ENCODE results near the gene KLHDC8B. TPM values are rescaled to one million over a fixed set of nuclear protein-coding genes. Genes with fewer than 3 reads are reported as not detected.

KLHDC8B gene
- polyA plus RNA-seq (ENCODE audit: insufficient read length in 12 of 12) = 100 to 1,000 TPM in 2 of 12 donors, 10 to 100 TPM in 9, not detected in 1; 44.8 to 128 (median 84.8) TPM
- long read RNA-seq, donor 1, partial matches to known transcripts = 0 of 5 reads
- long read RNA-seq, donor 1, other reads (novel, unspliced or antisense) = 0 of 5 reads
- long read RNA-seq, donor 2, transcript KLHDC8B-201 (6 exons, 1,959 nt) = major isoform, 27 of 39 reads
- long read RNA-seq, donor 2, partial matches to known transcripts = 12 of 39 reads
- long read RNA-seq, donor 2, other reads (novel, unspliced or antisense) = 0 of 39 reads
- long read RNA-seq, donor 3, transcript KLHDC8B-201 (6 exons, 1,959 nt) = major isoform, 7 of 18 reads
- long read RNA-seq, donor 3, partial matches to known transcripts = 11 of 18 reads
- long read RNA-seq, donor 3, other reads (novel, unspliced or antisense) = 0 of 18 reads
- long read RNA-seq, donor 4, transcript KLHDC8B-201 (6 exons, 1,959 nt) = major isoform, 8 of 19 reads
- long read RNA-seq, donor 4, partial matches to known transcripts = 11 of 19 reads
- long read RNA-seq, donor 4, other reads (novel, unspliced or antisense) = 0 of 19 reads
- long read RNA-seq, donor 5, transcript KLHDC8B-201 (6 exons, 1,959 nt) = major isoform, 15 of 25 reads
- long read RNA-seq, donor 5, partial matches to known transcripts = 8 of 25 reads
- long read RNA-seq, donor 5, other reads (novel, unspliced or antisense) = 0 of 25 reads
- long read RNA-seq, donor 6, transcript KLHDC8B-201 (6 exons, 1,959 nt) = major isoform, 12 of 30 reads
- long read RNA-seq, donor 6, partial matches to known transcripts = 18 of 30 reads
- long read RNA-seq, donor 6, other reads (novel, unspliced or antisense) = 0 of 30 reads
- long read RNA-seq, donor 7, transcript KLHDC8B-201 (6 exons, 1,959 nt) = major isoform, 7 of 12 reads
- long read RNA-seq, donor 7, partial matches to known transcripts = 5 of 12 reads
- long read RNA-seq, donor 7, other reads (novel, unspliced or antisense) = 0 of 12 reads
- long read RNA-seq, donor 8, transcript KLHDC8B-201 (6 exons, 1,959 nt) = major isoform, 11 of 50 reads
- long read RNA-seq, donor 8, partial matches to known transcripts = 32 of 50 reads
- long read RNA-seq, donor 8, other reads (novel, unspliced or antisense) = 6 of 50 reads
- long read RNA-seq, donor 9, transcript KLHDC8B-201 (6 exons, 1,959 nt) = major isoform, 8 of 8 reads
- long read RNA-seq, donor 9, partial matches to known transcripts = 0 of 8 reads
- long read RNA-seq, donor 9, other reads (novel, unspliced or antisense) = 0 of 8 reads
- long read RNA-seq, donor 10, transcript KLHDC8B-201 (6 exons, 1,959 nt) = major isoform, 9 of 9 reads
- long read RNA-seq, donor 10, partial matches to known transcripts = 0 of 9 reads
- long read RNA-seq, donor 10, other reads (novel, unspliced or antisense) = 0 of 9 reads
- long read RNA-seq, donor 11, transcript KLHDC8B-201 (6 exons, 1,959 nt) = major isoform, 22 of 29 reads
- long read RNA-seq, donor 11, partial matches to known transcripts = 7 of 29 reads
- long read RNA-seq, donor 11, other reads (novel, unspliced or antisense) = 0 of 29 reads

DNA sequence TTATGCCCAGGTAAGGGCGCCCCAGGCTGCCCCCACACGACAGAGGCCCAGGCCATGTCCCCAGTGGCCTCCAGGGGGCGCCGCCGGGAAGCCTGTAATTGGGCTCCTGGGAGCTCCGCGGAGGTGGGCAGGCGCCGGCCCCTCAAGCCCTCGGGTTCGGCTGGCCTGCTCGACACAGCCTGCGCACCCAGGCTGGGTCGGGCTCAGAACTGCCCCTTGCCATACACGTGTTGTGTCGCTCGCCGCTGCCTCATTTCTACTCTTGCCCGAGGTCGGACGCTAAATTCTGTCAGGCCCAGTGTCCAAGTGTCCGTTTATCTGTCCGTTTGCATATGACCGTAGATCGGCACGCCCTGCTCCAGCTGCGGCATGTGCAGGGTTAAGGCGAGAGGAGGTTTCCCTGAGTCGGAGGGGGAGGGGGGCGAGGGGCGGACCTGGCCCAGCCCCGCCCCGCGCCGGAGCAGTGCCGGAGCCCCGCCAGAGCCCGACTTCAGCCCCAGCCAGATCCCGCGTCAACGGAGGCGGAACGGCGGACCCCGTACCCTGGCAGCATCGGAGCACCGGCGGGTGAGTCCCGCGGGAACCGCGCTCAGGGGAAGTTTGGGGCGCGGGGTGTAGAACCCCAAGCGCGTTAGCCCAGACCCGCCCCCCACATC lies at the start of gene KLHDC8B:
KLHDC8B (plus strand) TSS at position 480 of the 656 bp plus-strand sequence. CDS start 1,172 bp downstream, outside the sequence.
- peak; percentile 89 for DNase-seq

DNA sequence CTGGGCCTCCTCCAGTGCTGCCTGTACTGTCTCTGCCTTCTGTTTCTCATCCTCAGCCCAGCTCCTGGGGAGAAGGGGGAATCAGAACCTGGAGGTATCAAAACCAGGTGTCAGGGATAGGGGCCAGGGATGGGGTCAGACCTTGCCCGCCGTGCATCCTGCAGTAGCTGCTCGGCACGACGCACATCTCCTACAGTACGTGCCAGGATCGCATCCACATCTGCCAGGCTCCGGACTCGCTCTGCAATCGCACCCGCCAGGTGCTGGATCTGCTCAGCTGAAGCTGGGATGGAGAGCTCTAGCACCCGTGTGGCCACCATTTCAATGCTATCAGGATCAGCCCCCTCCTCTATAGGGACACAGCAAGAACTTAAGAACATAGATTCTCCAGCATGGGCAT lies 49.4 kb upstream of the KLHDC8B start:
- no peak for DNase-seq

DNA sequence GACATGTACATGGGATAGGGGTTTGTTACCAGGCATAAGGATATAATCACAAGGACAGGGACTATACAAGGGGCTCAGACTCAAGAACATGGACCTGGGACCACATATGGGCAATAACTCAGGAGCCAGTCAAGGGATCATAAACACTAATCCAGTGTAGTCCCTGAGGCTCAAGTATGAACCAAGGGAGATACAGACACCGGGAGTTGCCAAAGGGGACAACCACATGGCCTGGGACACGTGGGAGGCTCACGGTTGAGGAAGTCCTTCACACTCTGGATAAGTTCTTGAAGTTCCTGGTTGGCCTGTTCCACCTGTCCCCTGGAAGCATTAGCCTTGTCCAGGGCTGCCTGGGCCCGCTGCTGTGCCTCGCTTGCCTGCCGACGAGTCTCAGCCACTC lies 48.9 kb upstream of the KLHDC8B start:
- no peak for DNase-seq

DNA sequence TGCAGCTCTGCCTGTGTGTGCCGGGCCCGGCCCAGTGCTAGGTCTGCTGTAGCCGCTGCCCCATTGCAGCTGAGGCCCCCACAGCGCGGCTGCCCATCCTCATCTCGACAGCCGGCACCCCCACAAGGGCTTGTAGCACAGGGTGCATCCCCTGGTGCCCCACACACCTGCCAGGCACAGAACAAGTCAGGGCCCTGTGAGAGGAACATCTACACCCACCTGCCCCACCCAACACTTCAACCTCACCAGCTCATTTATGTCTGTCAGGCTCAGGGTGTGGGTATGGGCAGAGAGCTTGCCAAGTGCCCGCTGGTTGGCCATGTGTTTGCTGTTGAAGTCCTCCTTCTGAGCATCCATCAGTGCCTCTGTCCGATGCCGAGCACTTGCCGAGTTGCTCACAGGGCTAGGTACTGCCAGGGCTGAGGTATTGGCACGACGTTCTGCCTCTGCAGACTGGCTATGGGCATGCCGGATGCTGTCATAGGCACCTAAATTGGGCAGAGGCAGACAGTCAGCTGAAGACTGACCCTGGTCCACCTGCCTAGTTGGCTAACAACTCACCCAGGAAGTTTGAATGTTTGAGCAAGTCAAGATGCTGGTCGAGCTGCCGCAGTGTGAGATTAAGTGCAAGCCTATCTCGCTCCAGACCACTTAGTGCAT lies 48.4 kb upstream of the KLHDC8B start:
- no peak for DNase-seq

DNA sequence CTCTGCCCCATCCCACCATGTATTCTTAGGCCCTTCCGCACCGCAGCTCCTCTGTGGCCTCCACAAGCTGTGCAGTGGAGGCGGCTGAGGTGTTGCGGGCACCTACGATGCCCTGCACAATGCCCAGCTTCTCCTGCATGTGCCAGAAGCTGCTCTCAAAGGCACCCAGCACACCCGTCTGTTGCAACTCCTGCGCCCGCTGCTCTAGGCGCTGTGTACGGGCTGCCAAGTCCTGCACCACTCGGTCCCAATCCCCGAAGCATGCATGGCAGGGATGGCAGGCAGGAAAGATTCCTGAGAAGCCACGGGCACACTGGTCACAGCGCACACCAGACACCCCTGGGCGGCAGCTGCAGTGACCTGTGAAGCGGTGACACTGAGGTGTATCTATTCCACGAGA lies 47.7 kb upstream of the KLHDC8B start:
- no peak for DNase-seq

DNA sequence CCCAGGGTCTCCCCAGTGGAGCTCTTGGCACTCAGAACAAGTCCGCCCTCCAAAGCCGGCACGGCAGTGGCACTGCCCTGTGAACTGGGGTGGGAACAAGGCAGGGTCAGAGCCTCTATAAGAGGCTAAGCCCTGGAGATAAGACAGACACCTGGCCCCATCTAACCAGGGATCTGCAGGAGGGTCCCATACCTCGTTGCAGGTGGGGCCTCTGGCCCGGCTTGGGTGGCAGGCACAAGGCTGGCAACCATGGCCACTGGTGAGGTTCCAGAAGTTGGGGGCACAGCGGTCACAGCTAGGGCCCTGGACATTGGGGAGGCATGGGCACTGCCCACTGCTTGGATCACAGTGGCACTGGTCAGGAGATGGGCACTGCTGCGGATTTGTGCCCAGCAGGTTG lies 47.2 kb upstream of the KLHDC8B start:
- no peak for DNase-seq

DNA sequence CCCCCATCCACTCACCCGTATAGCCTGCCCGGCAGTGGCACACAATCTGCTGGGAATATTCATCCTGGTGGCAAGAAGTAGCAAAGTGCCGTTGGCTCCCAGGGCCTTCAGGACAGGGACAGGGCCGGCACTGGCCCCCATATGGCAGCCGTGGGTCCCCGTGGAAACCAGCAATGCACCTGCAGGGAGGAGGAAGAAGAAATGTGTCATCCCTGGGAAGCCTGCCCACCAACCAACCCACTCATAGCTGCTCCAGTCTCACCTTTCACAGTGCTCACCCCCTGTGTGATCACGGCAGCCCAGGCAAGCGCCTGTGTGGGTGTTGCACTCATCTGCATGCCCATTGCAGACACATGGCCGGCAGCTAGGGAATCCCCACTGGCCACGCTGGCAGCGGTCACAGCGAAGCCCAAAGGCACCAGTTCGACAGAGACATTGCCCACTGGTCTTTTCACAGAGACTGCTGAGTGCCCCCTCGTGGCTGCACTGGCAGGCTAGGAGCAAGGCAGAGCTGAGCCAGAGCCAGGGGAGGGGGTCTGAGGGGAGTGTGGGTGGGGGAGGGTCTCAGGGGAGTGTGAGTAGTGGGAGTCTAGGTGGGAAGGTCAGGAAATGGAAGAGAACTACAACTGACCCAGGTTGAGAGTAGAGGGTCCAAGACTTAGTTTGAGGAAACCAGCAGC lies 46.3 kb upstream of the KLHDC8B start:
- no peak for DNase-seq

DNA sequence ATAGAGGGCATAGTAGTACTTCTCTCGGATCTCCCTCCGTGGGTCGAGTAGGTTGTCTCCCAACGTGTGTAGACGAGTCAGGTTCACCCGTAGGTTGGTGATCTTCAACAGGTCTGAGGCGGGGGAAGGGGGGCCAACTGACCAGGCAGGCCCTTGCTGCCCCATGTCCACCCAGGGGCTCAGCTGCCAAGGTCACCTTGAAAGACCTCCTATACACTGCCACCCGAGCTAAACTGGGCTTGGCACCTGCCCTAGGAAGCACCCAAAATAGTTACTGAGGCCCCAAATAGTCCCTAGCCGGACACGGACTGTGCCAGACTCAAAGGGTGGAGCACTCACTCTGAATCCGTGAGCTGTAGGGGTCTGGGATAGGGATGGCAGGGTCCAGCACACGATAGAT lies 40.4 kb upstream of the KLHDC8B start:
- no peak for DNase-seq

DNA sequence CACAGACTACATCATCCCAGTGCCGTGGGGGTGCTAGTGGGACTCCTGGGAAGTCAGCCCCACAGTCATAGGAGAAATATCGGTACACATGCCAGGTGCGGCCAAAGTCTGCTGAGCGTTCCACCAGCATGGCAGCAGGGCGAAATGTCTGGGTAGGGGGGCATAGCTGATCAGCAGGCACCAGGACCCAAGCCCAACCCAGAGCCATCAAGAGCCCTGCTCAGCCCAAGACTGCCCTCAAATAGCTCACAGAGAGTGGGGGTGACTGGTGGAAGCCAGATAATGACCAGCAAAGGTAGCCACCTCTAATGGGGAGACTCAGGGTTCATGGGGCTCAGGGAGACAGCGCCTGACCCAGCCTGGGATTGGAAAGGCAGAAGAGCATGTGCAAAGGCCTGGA lies 39.8 kb upstream of the KLHDC8B start:
- no peak for DNase-seq

DNA sequence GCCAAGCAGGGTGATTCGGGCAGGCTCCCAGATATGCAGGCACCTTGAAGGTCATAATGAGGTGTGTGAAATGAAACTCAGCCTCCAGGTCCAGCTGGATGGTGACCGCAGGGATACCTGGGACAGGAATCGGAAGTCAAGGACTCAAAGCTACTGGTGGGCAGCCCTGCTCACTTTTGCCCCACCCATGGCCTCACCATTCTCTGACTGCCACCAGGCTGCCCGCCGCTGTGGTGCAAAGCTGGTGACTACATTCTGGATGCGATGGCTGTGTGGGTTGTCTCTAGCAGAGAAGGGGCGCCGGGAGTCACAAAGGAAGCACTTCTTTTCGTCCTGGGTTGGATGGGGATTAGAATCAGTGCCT lies 39.3 kb upstream of the KLHDC8B start:
- no peak for DNase-seq

DNA sequence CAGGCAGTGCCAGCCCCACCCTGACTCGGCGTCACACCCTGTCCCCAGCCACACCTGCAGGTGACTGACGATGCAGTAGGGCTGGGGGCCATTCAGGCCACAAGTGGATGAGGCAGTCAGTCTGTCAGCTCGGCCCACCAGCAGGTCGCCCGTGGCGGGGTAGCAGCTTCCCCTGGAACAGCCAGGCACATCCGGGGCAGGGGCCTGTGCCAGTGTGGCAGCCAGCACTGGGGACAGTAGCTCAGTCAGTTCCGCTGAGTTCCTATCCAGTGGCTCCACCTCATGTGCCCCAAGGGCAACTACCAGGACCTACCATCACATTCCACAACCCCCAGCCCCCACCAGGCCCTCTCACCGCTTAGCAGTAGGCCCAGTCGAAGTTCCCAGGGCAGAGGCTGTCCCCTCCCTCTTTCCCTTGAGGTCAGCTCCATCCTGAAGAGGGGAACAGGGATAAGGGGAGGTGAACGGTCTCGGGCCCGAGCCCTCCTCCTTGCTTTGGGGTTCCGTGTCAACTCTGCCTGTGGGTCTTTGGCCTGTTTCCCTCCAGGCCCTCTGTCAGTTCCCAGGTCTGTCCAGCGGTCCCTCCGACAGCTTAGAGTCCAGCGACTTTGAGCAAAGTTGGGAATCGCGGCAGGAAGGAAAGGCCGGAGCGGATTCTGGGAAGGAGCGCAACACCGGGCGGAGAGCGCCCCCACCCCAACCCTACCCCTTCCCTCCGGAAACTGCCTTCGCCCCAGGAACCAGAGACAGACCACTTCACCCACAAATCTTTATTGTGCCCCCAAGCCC lies 38.8 kb upstream of the KLHDC8B start, which contains the start of gene LAMB2:
LAMB2 (minus strand) TSS at position 614 of the 789 bp plus-strand sequence; CDS start at position 431, 183 bp downstream.
- peak; percentile 87 for DNase-seq

DNA sequence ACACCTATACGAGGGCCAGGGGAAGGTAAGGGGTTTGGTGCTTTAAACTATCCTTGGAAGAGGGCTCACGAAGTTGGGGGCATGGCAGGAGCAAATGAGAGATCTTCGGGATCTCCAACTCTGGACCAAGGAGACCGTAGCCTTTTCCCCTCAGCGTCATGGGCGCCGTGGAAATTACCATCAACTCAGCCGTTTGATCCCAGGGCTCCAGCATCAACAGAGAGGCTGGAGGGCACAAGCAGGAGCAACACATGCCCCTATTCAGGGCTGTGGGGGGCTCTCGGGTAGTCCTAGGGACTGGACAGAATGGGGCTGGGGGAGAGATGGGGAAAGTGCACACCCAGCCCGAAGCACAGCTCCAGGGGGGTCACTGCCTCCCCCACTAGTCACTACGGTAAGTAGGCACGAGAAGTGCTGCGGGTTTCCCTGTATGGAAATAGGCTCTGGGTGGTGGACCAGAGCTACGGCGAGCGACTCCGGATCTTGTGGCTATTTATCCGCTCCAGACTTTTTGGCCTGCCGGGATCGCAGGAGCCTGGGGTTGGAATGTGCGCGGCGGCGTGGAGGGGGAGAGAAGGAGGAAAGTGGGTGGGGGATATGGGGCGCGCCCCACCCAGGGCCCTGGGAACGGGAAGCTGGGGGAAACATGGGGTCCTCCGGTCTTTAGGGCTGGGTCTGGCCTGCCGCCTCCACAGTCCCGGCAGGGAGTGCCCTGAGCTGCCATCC lies 38.0 kb upstream of the KLHDC8B start:
- peak; percentile 91 for DNase-seq

DNA sequence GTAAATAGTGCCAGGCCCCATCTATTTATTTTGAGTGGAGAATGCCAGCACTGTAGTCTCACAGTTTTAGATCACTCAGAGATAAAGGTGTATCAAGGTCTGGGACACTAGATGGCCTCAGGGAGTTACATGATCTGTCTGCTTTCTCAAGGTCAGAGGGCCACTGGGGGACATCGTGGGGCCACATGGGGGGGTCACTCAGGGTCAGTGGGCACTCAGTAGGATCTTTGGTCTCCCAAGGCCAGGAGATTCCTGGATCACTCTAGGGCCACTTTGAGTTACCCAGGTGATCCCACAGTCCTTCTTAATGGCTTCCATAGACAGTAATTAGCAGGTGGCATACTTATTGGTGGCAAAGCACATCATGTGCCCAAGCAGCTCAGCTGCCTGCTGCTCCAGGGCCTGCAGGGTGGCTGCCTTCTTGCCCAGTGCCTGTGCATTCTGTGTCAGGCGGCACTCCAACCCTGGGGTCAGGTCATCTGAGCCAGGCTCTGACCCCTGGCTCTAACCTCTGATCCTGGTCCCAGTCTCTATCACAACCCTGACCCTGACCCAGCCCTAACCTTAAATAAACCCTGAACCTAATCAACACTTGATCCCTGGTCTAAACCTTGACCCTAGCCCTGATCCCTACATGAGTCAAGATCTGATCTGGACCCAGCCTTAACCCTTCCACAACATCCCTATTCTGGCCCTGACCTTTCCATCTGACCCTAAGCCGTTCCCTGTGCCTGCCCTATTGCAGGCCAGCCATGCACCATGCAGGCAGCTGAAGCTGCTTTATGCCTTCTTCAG lies 36.7 kb upstream of the KLHDC8B start:
- no peak for DNase-seq

DNA sequence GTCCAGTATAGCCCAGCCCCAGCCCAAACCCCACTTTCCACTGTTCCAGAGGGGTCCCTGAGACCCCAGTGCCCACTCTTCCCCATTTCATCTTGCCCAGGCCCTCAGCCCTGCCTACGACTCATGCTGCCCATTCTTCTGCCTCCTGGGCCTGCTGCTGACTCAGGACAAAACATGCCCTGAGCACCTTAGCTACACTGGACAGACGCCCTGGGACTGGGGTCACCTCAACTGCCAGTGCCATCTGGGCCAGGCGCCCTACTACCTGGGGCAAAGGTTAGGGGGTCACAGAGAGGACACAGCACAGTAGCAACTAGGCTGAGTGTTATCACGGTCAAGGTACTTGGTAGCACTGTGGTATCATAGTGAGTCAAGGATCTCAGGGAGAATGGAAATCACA lies 35.9 kb upstream of the KLHDC8B start:
- DNase-seq = no peak

DNA sequence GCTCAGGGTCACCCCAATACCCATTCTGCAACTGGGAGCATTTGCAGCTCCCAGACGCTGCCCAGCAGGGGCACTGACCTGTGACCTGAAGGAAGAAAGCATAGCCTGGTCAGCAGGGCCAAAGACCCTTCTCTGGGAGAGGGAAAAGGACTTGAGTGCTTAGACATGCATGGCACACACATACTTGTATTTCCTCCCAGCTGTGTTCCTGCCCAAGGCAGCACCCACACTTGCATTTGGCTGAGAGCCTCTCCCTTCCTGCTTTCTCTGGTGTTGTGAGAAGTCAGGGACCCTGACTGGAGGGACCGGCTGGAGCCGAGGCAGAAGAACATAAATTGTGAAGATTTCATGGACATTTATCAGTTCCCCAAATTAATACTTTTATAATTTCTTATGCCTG lies 31.3 kb upstream of the KLHDC8B start:
- DNase-seq = no peak

DNA sequence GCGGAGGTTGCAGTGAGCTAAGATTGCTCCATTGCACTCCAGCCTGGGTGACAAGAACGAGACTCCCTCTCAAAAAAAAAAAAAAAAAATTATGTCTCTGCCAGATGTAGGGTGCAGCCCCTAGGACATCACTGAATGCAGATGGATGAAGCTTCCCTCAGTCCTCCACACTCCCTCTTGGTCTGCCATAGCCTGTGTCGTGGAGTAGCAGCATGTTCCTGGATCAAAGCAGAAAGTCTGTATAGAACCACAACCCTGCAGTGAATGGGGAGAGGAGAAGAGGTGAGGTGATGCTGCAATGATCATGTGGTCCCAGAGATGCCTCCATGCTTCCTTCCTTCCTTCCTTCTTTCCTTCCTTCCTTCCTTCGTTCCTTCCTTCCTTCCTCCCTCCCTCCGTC lies 23.2 kb upstream of the KLHDC8B start:
- no peak for DNase-seq

DNA sequence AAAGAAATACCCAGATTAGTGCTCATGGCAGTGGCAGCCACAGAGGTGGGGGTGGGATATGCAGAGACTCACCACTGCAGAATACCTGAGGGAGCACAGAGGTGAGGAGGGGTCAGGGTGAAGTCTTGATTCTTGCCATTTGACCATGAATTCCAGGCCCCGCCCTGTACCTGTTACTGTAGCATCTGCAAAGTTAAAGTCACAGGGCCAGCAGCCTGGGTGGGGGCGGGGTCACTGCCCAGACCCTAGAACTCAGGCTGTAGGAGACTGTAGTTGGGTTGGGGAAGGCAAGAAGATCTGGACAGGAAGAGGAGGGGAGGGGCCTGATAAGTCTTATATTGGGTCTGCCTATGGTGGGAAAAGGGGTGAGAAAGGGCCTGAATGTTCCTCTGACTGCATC lies 19.8 kb upstream of the KLHDC8B start:
- no peak for DNase-seq
